Upper lobe of left lung (tissue), 6 donors: ENCODE measurements around the gene MARCO. TPM values are rescaled to one million over a fixed set of nuclear protein-coding genes. Genes with fewer than 3 reads are reported as not detected.

ENCODE experiments used
- ATAC-seq, 2 donors: fragments of 200-7000 bp; cut with Tn5 transposase; one replicate each; pipeline ENCODE4 v1.9.1; 2022; ENCODE audit warnings: mild to moderate bottlenecking in 2 of 2, moderate library complexity in 2 of 2; ENCODE audit not compliant: low FRiP score in 2 of 2
- DNase-seq, 2 donors: peaks; one replicate each; pipeline ENCODE4 v3.0.0-alpha.2; 2019 to 2020
- H3K27ac ChIP-seq, 4 donors: fragments of 200-600 bp; sonication (generic); one replicate each; pipeline ENCODE4 v1.5.1; 2016 to 2019
- H3K27me3 ChIP-seq, 4 donors: fragments of 200-600 bp; sonication (generic); one replicate each; pipeline ENCODE4 v1.5.1; 2017 to 2019
- H3K36me3 ChIP-seq, 4 donors: fragments of 200-600 bp; sonication (generic); one replicate each; pipeline ENCODE4 v1.5.1; 2016 to 2019
- H3K4me1 ChIP-seq, 4 donors: fragments of 200-600 bp; sonication (generic); one replicate each; pipeline ENCODE4 v1.5.1; 2018 to 2019
- H3K4me3 ChIP-seq, 4 donors: fragments of 200-600 bp; sonication (generic); one replicate each; pipeline ENCODE4 v1.5.1; 2017 to 2019; ENCODE audit warnings: mild to moderate bottlenecking in 2 of 4, moderate library complexity in 1 of 4
- H3K9me3 ChIP-seq, 4 donors: fragments of 200-600 bp; sonication (generic); one replicate each; pipeline ENCODE4 v1.5.1; 2018 to 2019
- CTCF ChIP-seq, 6 experiments: fragments of 450-650 bp in 4 of 6; fragments of 200-600 bp in 2 of 6; sonication (generic) in 2 of 6; IDR thresholded peaks; one replicate each; pipeline ENCODE4 v1.5.1; 2016 to 2019; ENCODE audit warnings: antibody characterized with exemption in 6 of 6
- EP300 ChIP-seq, 4 donors: sonication (generic); formaldehyde crosslinking; IDR thresholded peaks; one replicate each; pipeline ENCODE4 v1.5.1; 2017; ENCODE audit warnings: antibody characterized with exemption in 4 of 4, control low read depth in 2 of 4
- POLR2A ChIP-seq, 4 donors: fragments of 450-650 bp; IDR thresholded peaks; one replicate each; pipeline ENCODE4 v1.5.1; 2016 to 2017; ENCODE audit warnings: antibody characterized with exemption in 4 of 4, mild to moderate bottlenecking in 2 of 4
- POLR2AphosphoS5 ChIP-seq, 2 donors: sonication (generic); formaldehyde crosslinking; IDR thresholded peaks; one replicate each; pipeline ENCODE4 v1.5.1; 2017; ENCODE audit warnings: antibody characterized with exemption in 2 of 2
- WGBS, 2 donors: methylation state at CpG; one replicate each; pipeline ENCODE4 v1.1.5; 2017 to 2018; 5-methylcytosine and 5-hydroxymethylcytosine counted together
- total RNA-seq, 6 donors: library from RNA; depleted of rRNA in 4 of 6; stranded (reverse); fragments of >200 nt in 4 of 6; gene quantifications; one replicate each; pipeline versions ENCODE4 v1.1.0 to v1.2.1, GENCODE V29; 2016 to 2021
- donor health status: DM: no; HTN: no; CAD: no; lungs with moderate emphysema.
- donor health status: DM: no; HTN: yes; CAD: no; lungs with severe emphysema.

MARCO gene
- total RNA-seq, 6 donors from 2014 or later, result 148 to 499 (median 316) TPM

GRCh38 chr2:118980022-118980421 lies 38.0 kb downstream of the MARCO start:
- Histone ChIP-seq H3K27me3 (no peaks in the 10 kb centered on the region), H3K36me3 (no peaks in the 10 kb centered on the region), H3K4me3 (no peak overlapping the region), H3K4me1 (no peaks in the 10 kb centered on the region), H3K9me3 (peaks cover 0 to 4% (median 0%) of the 10 kb centered on the region in 4 donors), H3K27ac (no peak overlapping the region)
- ATAC-seq, result no peak
- no peak for DNase-seq
- 71 to 75% methylated on average over 4 of the region's 4 CpGs for WGBS, 2 donors
- TF ChIP-seq POLR2AphosphoS5 (IDR thresholded peaks at IDR 0.05), result no peak
- no peak for TF ChIP-seq EP300 (IDR thresholded peaks at IDR 0.05)
- no peak for TF ChIP-seq POLR2A (IDR thresholded peaks at IDR 0.05)
- TF ChIP-seq CTCF (IDR thresholded peaks at IDR 0.05), result no peak

- H3K36me3 ChIP-seq, result no peaks in the 10 kb centered on the region
- DNase-seq (no peak), ATAC-seq (no peak)
- no peak overlapping the region for H3K27ac ChIP-seq
- H3K4me1 ChIP-seq, result no peaks in the 10 kb centered on the region
- peaks cover 0 to 4% (median 0%) of the 10 kb centered on the region in 4 donors for H3K9me3 ChIP-seq
- WGBS, 2 donors, result 60 to 76% methylated on average over 2 of the region's 2 CpGs
- no peak overlapping the region for H3K4me3 ChIP-seq
- TF ChIP-seq POLR2A (IDR thresholded peaks at IDR 0.05) (no peak), CTCF (IDR thresholded peaks at IDR 0.05) (no peak), EP300 (IDR thresholded peaks at IDR 0.05) (no peak), POLR2AphosphoS5 (IDR thresholded peaks at IDR 0.05) (no peak)
- no peaks in the 10 kb centered on the region for H3K27me3 ChIP-seq
Observed at GRCh38 chr2:118980573-118980972, 38.6 kb downstream of the MARCO start.

GRCh38 chr2:118981632-118982031 lies 39.6 kb downstream of the MARCO start:
- Histone ChIP-seq H3K27me3 (no peaks in the 10 kb centered on the region), H3K4me1 (no peaks in the 10 kb centered on the region), H3K27ac (no peak overlapping the region), H3K4me3 (no peak overlapping the region), H3K9me3 (peaks cover 0 to under 1% (median 0%) of the 10 kb centered on the region in 4 donors), H3K36me3 (no peaks in the 10 kb centered on the region)
- TF ChIP-seq POLR2A (IDR thresholded peaks at IDR 0.05), result no peak
- no peak for TF ChIP-seq CTCF (IDR thresholded peaks at IDR 0.05)
- no peak for TF ChIP-seq POLR2AphosphoS5 (IDR thresholded peaks at IDR 0.05)
- no peak for TF ChIP-seq EP300 (IDR thresholded peaks at IDR 0.05)
- no peak for DNase-seq
- ATAC-seq, result no peak
- 66 to 79% methylated on average over 2 of the region's 2 CpGs for WGBS, 2 donors

GRCh38 chr2:118982039-118982438 lies 40.0 kb downstream of the MARCO start:
- H3K4me1 ChIP-seq, result no peaks in the 10 kb centered on the region
- H3K27ac ChIP-seq, result no peak overlapping the region
- WGBS, 2 donors, result 74 to 84% methylated on average over 2 to 3 of the region's 3 CpGs
- H3K36me3 ChIP-seq, result no peaks in the 10 kb centered on the region
- ATAC-seq (no peak), DNase-seq (no peak)
- no peaks in the 10 kb centered on the region for H3K27me3 ChIP-seq
- H3K4me3 ChIP-seq, result no peak overlapping the region
- TF ChIP-seq POLR2A (IDR thresholded peaks at IDR 0.05), result no peak
- TF ChIP-seq EP300 (IDR thresholded peaks at IDR 0.05), result no peak
- no peak for TF ChIP-seq CTCF (IDR thresholded peaks at IDR 0.05)
- no peak for TF ChIP-seq POLR2AphosphoS5 (IDR thresholded peaks at IDR 0.05)
- no peaks in the 10 kb centered on the region for H3K9me3 ChIP-seq

- no peaks in the 10 kb centered on the region for H3K4me1 ChIP-seq
- no peaks in the 10 kb centered on the region for H3K9me3 ChIP-seq
- ATAC-seq, result no peak
- 78 to 83% methylated on average over 6 of the region's 6 CpGs for WGBS, 2 donors
- H3K27ac ChIP-seq, result no peak overlapping the region
- no peaks in the 10 kb centered on the region for H3K36me3 ChIP-seq
- H3K27me3 ChIP-seq, result no peaks in the 10 kb centered on the region
- TF ChIP-seq POLR2A (IDR thresholded peaks at IDR 0.05) (no peak), CTCF (IDR thresholded peaks at IDR 0.05) (no peak), POLR2AphosphoS5 (IDR thresholded peaks at IDR 0.05) (no peak), EP300 (IDR thresholded peaks at IDR 0.05) (no peak)
- no peak overlapping the region for H3K4me3 ChIP-seq
- DNase-seq, result no peak
Observed at GRCh38 chr2:118983133-118983532, 41.1 kb downstream of the MARCO start.
